Thyroid gland (tissue), 4 donors: ENCODE data around the gene ALG11.

Source experiments
- CTCF ChIP-seq, 6 experiments: fragments of 200-600 bp in 3 of 6; fragments of 450-650 bp in 3 of 6; sonication (generic) in 3 of 6; IDR thresholded peaks; one replicate each; pipeline ENCODE4 v1.5.1; 2016 to 2019; ENCODE audit warnings: antibody characterized with exemption in 6 of 6, mild to moderate bottlenecking in 2 of 6, inconsistent platforms in 1 of 6, moderate library complexity in 1 of 6
- POLR2A ChIP-seq, 2 donors: fragments of 450-650 bp; IDR thresholded peaks; one replicate each; pipeline ENCODE4 v1.6.1; 2017; ENCODE audit warnings: antibody characterized with exemption in 2 of 2, mild to moderate bottlenecking in 2 of 2, moderate library complexity in 1 of 2

GRCh38 chr13:52061587-52061986 is 49.4 kb downstream of the ALG11 start:
- TF ChIP-seq CTCF (IDR thresholded peaks at IDR 0.05) (no peak), POLR2A (IDR thresholded peaks at IDR 0.05) (no peak)
